NCI-H1436 treated with DMSO at 0.1 percent for 48 hours (cell line): ENCODE data around the gene KRABD2.
"Not testable (repeated sequence)": the region's sequence is repeated elsewhere in the genome, so short reads cannot be mapped to it uniquely, and the experiment has no call there.

ENCODE experiments used
- DNase-seq: peaks from one replicate; lab custom pipeline; 2025; lab: John Stamatoyannopoulos, UW

KRABD2 gene

GRCh38 chr17:8376271-8377067 is at the start of gene KRABD2:
TSS of gene KRABD2 (minus strand) at chr17:8376704.
- no peak for DNase-seq

DNA sequence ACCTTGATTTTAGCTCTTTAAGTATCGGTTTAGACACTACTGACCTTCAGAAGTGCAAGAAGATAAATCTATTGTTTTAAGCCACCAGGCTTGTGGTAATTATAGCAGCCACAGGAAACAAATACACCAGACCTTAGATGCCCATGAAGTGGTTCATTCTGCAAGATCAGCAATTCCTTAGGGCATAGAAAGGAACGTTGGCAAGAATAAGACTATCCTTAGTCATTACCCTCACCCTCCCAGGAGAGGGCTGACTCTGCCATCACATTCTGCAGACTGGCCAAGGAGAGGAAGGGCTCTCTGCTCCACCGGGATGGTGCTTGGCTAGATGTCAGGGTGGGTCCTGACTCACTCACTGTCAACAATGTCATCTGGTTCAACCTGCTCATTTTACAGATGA is 45.1 kb upstream of the KRABD2 start:
- no peak for DNase-seq

DNA sequence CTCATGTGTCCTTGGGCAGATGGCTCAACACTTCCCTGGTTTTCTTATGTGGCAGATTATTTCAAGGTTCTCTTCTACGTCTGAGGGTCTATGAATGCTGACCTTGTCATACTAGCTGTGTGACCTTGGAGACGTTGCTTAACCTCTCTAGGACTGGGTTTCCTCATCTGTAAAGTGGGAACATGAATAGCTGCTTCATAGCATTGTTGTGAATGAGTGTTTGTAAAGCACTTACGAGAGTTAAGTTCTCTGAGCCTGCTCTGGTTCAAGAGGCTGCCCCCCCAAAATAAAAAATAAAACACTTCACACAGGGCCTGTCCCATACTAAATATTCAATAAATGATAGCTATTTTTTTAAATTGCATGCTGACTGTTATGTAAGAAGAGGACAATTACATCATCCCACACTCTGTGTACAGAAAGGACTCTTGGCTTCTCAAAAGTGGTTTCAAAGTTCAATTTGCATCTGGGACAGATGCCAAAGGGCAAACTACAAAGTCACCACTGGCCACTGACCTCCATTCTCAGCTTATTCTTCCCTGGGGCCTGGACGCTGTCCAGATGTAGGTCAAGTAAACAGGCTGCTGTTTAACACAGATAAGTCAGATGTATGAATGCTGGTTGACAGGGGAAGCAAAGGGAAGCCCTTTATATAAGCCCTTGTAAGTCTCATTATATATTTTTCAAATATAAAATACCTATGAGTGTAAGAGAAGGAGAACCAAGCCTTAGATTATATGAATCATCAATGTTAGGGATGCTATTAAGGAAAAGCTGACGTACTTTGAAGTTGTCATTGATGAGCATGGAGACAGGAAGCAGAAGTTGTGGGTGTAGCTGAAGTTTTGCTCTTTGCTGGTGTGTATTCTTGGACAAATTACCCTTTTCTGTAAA is 43.8 kb upstream of the KRABD2 start:
- DNase-seq: no peak

- DNase-seq: no peak
Observed at GRCh38 chr17:8419305-8419704, 42.8 kb upstream of the KRABD2 start.

GRCh38 chr17:8418471-8418870 is 42.0 kb upstream of the KRABD2 start:
- DNase-seq: no peak

GRCh38 chr17:8417806-8418205 is 41.3 kb upstream of the KRABD2 start:
- no peak for DNase-seq

- no peak for DNase-seq
Observed at GRCh38 chr17:8413938-8414337, 37.4 kb upstream of the KRABD2 start.

- DNase-seq: no peak
Observed at GRCh38 chr17:8413328-8413727, 36.8 kb upstream of the KRABD2 start.

DNA sequence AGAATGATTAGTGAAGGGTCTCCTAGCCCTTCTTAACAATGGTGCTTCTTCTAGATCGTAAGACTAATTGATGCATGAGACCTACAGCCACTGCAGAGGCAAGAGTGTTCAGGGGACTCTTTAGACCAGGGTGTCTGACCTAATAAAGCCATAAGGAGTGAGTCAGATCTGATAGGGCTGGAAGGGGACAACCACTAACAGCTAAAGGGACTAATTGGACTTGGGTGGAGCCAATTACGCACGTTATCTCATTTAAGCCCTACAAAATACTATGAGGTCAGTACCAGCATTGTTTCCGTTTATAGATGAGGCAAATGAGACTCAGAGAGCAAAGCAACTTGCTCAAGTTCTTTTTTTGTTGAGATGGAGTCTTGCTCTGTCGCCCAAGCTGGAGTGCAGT is 35.6 kb upstream of the KRABD2 start:
- DNase-seq: no peak

DNA sequence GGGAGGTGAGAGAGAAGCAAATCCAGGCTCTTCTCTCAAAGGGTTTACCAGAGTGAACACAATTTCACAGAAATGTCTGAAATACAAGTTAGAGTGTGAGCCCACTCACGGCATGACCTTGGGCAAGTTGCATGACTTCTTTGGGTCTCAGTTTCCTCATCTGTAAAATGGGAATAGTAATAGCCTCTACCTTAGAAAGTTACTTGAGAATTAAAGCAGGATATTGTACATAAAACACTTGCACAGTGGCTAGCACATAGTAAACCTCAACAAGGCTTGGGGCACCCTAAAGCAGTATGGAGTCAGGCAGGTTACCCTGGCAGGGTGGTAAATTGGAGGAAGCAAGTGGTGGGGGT is 34.4 kb upstream of the KRABD2 start:
- no peak for DNase-seq

DNA sequence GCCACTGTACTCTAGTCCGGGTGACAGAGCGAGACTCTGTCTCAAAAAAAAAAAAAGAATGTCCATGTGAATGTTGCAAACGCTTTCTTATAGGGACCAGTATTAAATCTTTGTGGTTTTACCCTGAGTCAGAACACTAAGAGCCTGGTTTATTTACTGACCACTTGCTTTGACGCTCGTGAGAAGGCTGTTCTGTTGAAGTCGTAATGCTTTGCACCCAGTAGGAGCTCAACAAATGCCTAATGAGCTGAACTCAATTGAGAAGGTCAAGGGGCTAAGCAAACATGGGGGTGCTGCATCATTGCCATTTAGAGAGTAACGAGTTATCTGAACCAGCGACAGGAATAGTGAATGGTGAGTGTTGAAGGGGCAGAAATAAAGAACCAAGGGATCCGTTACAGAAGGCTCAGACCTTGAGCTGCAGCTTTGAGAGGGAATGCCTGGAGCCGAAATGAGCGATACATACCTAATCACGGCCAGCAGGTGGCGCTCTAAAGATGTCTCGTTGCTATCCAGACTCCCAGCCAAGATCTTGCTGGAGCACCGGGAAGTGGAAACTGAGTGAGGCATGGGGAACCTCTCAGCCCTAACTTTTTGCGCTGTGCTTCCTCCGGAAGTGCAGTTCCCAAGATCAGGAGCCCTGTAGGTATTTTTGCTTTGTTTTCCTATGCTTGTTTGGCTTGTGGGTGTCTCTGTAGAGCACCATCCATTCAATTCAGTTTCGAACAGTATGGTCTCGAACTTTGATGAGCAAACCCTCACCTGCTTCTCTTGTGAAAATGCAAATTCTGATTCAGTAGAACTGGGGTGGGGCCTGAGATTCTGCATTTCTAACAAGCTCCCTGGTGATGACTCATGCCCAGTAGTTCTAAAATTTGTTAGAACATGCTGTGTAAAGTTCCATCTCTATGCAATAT is 33.7 kb upstream of the KRABD2 start:
- DNase-seq: peak; percentile 13

DNA sequence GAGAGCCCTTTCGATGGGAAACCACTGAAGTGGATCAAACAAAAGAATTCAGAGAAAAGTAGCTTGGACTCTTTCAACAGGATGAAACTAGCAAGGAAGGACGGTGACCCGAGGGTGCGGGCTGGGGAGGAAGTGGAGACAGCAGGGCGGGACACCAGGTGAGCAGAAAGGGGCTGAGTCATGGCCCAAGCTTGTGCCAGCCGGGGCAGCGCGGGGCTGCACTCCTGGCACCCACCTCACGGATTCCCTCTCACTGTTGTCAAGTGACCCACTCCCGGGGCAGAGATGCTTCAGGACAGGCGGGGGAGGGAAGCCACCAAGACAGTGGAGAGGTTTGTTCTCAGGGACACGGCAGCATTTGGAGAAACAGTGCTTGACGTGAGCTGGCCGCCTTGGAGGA is 31.9 kb upstream of the KRABD2 start:
- no peak for DNase-seq

GRCh38 chr17:8406174-8406573 is 29.7 kb upstream of the KRABD2 start:
- no peak for DNase-seq

GRCh38 chr17:8405499-8406016 is 29.1 kb upstream of the KRABD2 start:
- no peak for DNase-seq

DNA sequence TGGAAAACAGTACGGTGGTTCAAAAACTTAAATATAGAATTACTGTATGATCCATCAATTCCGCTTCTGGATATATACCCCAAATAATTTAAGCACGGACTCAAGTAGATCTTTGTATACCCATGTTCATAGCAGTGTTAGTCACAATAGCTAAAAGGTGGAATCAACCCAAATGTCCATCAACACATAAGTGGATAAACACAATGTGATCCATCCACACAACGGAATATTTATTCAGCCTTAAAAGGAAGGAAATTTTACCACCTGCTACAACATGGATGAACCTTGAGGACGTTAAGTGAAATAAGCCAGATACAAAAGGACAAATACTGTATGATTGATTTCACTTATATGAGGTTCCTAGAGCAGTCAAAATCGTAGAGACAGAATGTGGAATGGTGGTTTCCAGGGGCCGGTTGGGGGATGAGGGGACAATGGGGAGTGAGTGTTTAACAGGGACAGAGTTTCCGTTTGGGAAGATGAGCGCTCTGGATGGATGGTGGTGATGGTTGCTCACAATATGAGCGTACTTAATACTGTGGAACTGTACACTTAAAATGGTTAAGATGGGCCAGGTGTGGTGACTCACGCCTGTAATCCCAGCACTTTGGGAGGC is 26.5 kb upstream of the KRABD2 start:
- no peak for DNase-seq

DNA sequence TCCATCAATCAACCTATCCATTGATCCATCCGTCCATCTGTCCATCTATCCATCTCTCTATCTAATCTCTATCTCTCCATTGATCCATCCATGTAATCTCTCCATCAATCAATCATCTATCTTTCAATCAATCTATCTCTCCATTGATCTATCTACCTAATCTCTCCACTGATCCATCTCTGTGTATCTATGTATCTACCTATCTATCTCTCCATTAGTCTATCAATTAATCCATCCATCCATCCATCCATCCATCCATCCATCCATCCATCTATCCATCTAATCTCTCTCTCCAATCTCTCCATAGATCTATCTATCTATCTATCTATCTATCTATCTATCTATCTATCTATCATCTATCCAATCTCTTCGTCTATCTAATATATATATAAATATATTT is 24.6 kb upstream of the KRABD2 start:
- DNase-seq: no peak

DNA sequence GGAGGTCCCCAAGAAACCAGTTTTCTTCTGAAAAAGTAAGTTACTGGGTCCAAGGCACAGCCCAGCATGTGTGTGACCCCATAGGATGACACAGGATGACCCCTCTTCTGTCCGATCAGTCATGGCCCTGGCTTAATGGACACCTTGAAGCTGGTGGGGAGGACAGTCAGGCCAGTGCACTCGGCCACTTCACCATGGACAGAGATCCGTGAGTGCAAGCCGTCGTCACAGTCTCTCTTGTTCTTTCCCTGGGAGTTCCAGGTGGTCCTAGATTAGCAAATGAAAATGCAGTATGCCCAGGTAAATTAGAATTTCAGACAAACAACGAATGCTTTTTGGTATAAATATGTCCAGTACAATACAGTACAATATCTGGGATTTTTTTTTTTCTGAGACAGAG is 22.5 kb upstream of the KRABD2 start:
- no peak for DNase-seq

DNA sequence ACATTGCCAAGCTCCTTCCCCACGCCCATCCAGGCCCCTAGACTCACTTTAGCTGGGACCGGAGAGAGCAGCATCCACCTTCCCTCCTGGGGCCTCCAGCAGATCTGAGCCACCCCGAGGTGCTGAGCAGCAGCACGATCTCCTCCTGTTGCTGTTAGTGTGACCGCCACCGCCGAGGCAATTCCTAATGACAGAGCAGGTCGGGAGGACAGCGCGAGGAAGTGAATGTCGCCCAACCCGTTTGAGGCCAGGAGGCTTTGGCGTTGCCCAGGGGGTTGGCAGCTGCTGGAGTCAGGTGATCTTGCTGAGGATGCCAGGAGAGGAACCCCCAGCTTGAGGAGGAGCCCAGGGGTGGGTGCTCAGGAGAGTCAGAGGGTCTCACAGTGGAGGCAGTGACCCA is 21.1 kb upstream of the KRABD2 start, which contains the start of gene RNF222:
TSS of gene RNF222 (minus strand) at position 192 of the 400 bp plus-strand sequence. CDS start 4,366 bp downstream, outside the sequence.
- DNase-seq: no peak

DNA sequence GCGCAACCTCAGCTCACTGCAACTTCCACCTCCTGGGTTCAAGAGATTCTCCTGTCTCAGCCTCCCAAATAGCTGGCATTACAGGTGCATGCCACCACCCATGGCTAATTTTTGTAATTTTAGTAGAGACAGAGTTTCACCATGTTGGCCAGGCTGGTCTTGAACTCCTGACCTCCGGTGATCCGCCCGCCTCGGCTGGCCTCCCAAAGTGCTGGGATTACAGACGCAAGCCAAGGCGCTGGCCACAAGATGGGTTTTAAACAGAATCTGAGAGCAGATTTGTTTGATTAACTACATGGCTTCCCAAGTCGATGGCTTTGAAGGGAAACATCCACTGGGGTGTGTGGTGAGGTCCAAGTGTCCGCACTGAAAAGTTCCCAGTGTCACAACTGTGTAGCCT is 18.0 kb upstream of the KRABD2 start:
- not testable (repeated sequence) for DNase-seq

- DNase-seq: no peak
Observed at GRCh38 chr17:8393470-8394231, 17.1 kb upstream of the KRABD2 start.
